Fibroblast of lung (primary cell): ENCODE data around the gene CUL1. TPM values are rescaled to one million over a fixed set of nuclear protein-coding genes. Genes with fewer than 3 reads are reported as not detected.

Source experiments
- DNase-seq, 2 donors: peaks; one replicate each; pipeline versions ENCODE4 v3.0.0 to v3.0.0-alpha.2; 2010; ENCODE audit warnings: low read depth in 2 of 2
- H2AFZ ChIP-seq: 2 replicates; pipeline ENCODE4 v1.5.1; 2012; ENCODE audit warnings: low read length, control low read depth, inconsistent platforms
- H3K27ac ChIP-seq: 2 replicates; pipeline ENCODE4 v1.5.1; 2011; ENCODE audit warnings: low read length, control low read depth; ENCODE audit not compliant: insufficient read depth
- H3K27me3 ChIP-seq: 2 replicates; pipeline ENCODE4 v1.5.1; 2011; ENCODE audit warnings: mild to moderate bottlenecking, low read length; ENCODE audit not compliant: control insufficient read depth, insufficient read depth
- H3K36me3 ChIP-seq: 2 replicates; pipeline ENCODE4 v1.5.1; 2011; ENCODE audit warnings: low read length; ENCODE audit not compliant: control insufficient read depth, insufficient read depth
- H3K4me1 ChIP-seq: 2 replicates; pipeline ENCODE4 v1.5.1; 2011; ENCODE audit warnings: low read length; ENCODE audit not compliant: control insufficient read depth, insufficient read depth; ENCODE audit errors: extremely low read depth
- H3K4me2 ChIP-seq: 2 replicates; pipeline ENCODE4 v1.5.1; 2011; ENCODE audit warnings: low read length, control low read depth; ENCODE audit not compliant: insufficient read depth; ENCODE audit errors: extremely low read depth
- H3K4me3 ChIP-seq, 4 experiments: fragments of 200-600 bp in 1 of 4; sonication (generic) in 1 of 4; replicated peaks in 1 of 4; 2 replicates each; pipeline ENCODE4 v1.5.1; 2011 to 2016; ENCODE audit warnings: low read length in 4 of 4, low read depth in 3 of 4, mild to moderate bottlenecking in 3 of 4, control low read depth in 2 of 4, inconsistent platforms in 1 of 4, mixed read lengths in 1 of 4; ENCODE audit not compliant: insufficient read depth in 1 of 4; ENCODE audit errors: control extremely low read depth in 1 of 4
- H3K79me2 ChIP-seq: 2 replicates; pipeline ENCODE4 v1.5.1; 2012; ENCODE audit warnings: mild to moderate bottlenecking, low read length, inconsistent platforms; ENCODE audit not compliant: control insufficient read depth, insufficient read depth
- H3K9ac ChIP-seq: 2 replicates; pipeline ENCODE4 v1.5.1; 2011; ENCODE audit warnings: mild to moderate bottlenecking, low read length, control low read depth; ENCODE audit not compliant: insufficient read depth
- H3K9me3 ChIP-seq: 2 replicates; pipeline ENCODE4 v1.5.1; 2012; ENCODE audit warnings: low read depth, low read length; ENCODE audit not compliant: control insufficient read depth, insufficient read depth
- H4K20me1 ChIP-seq: 2 replicates; pipeline ENCODE4 v1.5.1; 2011; ENCODE audit warnings: low read length; ENCODE audit not compliant: control insufficient read depth, insufficient read depth; ENCODE audit errors: extremely low read depth
- EZH2 ChIP-seq: IDR thresholded peaks from 2 replicates; pipeline ENCODE4 v1.5.1; 2012; ENCODE audit warnings: low read length, control low read depth, mild to moderate bottlenecking; ENCODE audit errors: missing control alignments
- polyA plus RNA-seq, 2 donors: library from polyadenylated mRNA; depleted of rRNA in 1 of 2; stranded (reverse) in 1 of 2; unstranded in 1 of 2; fragments of >200 nt; gene quantifications; 2 replicates each; pipeline ENCODE4 v1.2.1, GENCODE V29; 2011 to 2012; ENCODE audit warnings: missing spikeins in 1 of 2
- total RNA-seq: library from RNA; depleted of rRNA; stranded (reverse); fragments of >200 nt; gene quantifications from 2 replicates; pipeline ENCODE4 v1.2.1, GENCODE V29; 2014
- TF ChIP-seq, protein P1 (sequence below), 2 donors: IDR thresholded peaks in 1 of 2; conservative IDR thresholded peaks in 1 of 2; 1 replicate in 1 of 2; 2 replicates in 1 of 2; pipeline ENCODE4 v1.5.1; 2011 to 2012; ENCODE audit warnings: low read length in 2 of 2, control low read depth in 1 of 2, inconsistent platforms in 1 of 2, low read depth in 1 of 2, mild to moderate bottlenecking in 1 of 2

CUL1 gene
- total and polyA plus RNA-seq, 2 donors (not counting 1 experiment from before 2014, with no cell fraction given), result 47.9 to 52.3 TPM

DNA sequence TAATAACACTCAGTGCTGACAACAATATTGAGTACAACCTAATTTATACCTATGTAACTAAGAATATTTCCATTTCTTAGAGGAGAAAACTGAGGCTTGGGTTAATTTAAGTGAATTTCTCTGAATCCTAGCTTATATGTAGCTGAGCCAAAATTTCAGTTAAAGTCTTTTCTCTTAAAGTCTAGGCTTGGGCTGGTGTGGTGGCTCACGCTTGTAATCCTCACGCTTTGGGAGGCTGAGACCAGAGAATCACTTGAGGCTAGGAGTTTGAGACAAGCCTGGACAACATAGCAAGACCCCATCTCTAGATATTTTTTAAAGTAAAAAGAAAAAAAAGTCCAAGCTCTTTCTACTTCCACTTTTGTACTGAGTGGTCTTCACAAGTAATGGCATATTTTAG is 92.1 kb downstream of the CUL1 start:
- Histone ChIP-seq H3K4me2 (no peak overlapping the region), H3K79me2 (no peaks in the 10 kb centered on the region), H3K4me1 (no peaks in the 10 kb centered on the region), H3K9me3 (no peaks in the 10 kb centered on the region), H3K4me3 (no peak overlapping the region), H3K27ac (no peak overlapping the region), H3K27me3 (no peaks in the 10 kb centered on the region), H3K9ac (no peak overlapping the region), H3K36me3 (peaks cover 9% of the 10 kb centered on the region), H4K20me1 (no peaks in the 10 kb centered on the region), H2AFZ (no peak overlapping the region)
- TF ChIP-seq, protein P1, sequence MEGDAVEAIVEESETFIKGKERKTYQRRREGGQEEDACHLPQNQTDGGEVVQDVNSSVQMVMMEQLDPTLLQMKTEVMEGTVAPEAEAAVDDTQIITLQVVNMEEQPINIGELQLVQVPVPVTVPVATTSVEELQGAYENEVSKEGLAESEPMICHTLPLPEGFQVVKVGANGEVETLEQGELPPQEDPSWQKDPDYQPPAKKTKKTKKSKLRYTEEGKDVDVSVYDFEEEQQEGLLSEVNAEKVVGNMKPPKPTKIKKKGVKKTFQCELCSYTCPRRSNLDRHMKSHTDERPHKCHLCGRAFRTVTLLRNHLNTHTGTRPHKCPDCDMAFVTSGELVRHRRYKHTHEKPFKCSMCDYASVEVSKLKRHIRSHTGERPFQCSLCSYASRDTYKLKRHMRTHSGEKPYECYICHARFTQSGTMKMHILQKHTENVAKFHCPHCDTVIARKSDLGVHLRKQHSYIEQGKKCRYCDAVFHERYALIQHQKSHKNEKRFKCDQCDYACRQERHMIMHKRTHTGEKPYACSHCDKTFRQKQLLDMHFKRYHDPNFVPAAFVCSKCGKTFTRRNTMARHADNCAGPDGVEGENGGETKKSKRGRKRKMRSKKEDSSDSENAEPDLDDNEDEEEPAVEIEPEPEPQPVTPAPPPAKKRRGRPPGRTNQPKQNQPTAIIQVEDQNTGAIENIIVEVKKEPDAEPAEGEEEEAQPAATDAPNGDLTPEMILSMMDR (conservative IDR thresholded peaks at IDR 0.05 in 1 of 2, IDR thresholded peaks at IDR 0.05 in 1 of 2; ENCODE audit: low read depth in 1 of 2, low read length in 2 of 2), result no peak
- no peak for TF ChIP-seq EZH2
- DNase-seq, result no peak

- Histone ChIP-seq H3K4me3 (no peak overlapping the region), H3K79me2 (no peaks in the 10 kb centered on the region), H3K27me3 (no peaks in the 10 kb centered on the region), H3K36me3 (peaks cover 11% of the 10 kb centered on the region), H3K9ac (no peak overlapping the region), H3K4me2 (no peak overlapping the region), H3K9me3 (no peaks in the 10 kb centered on the region), H4K20me1 (no peaks in the 10 kb centered on the region), H3K27ac (no peak overlapping the region), H3K4me1 (no peaks in the 10 kb centered on the region), H2AFZ (no peak overlapping the region)
- no peak for TF ChIP-seq EZH2
- TF ChIP-seq, protein P1 (conservative IDR thresholded peaks at IDR 0.05 in 1 of 2, IDR thresholded peaks at IDR 0.05 in 1 of 2; ENCODE audit: low read depth in 1 of 2, low read length in 2 of 2), result no peak
- no peak for DNase-seq
These were observed 92.8 kb downstream of the CUL1 start for GRCh38 chr7:148791546-148791945.

DNA sequence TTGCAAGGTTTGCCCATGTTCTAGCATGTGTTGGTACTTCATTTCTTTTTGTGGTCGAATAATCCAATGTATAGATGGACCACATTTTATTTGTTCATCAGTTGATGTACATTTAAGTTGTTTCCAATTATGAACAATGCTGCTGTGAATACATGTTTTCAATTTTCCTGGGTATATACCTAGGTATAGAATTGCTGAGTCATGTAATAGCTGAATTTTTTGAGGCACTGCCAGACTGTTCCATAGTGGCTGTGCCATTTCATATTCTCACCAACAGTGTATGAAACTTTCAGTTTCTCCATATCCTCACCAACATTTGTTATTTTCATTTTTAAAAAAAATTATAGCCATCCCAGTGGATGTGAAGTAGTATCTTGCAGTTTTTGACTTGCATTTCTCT is 94.9 kb downstream of the CUL1 start:
- Histone ChIP-seq H3K27ac (no peak overlapping the region), H3K79me2 (no peaks in the 10 kb centered on the region), H3K27me3 (no peaks in the 10 kb centered on the region), H3K9me3 (no peaks in the 10 kb centered on the region), H3K4me1 (no peaks in the 10 kb centered on the region), H3K9ac (no peak overlapping the region), H3K4me3 (no peak overlapping the region), H3K4me2 (no peak overlapping the region), H4K20me1 (no peaks in the 10 kb centered on the region), H2AFZ (no peak overlapping the region), H3K36me3 (peaks cover 8% of the 10 kb centered on the region)
- TF ChIP-seq EZH2, result no peak
- DNase-seq, result peak in 1 of 2 donors; percentile 17
